GM18519 (cell line): ENCODE data around the gene CCDC102B.
"Not testable (repeated sequence)": the region's sequence is repeated elsewhere in the genome, so short reads cannot be mapped to it uniquely, and the experiment has no call there.

Experiments
- ATAC-seq: cut with Tn5 transposase; IDR thresholded peaks from one replicate; pipeline ENCODE4 v1.9.1; 2021; ENCODE audit warnings: mild to moderate bottlenecking, moderate library complexity; ENCODE audit not compliant: unreplicated experiment, low FRiP score

The CCDC102B gene

DNA sequence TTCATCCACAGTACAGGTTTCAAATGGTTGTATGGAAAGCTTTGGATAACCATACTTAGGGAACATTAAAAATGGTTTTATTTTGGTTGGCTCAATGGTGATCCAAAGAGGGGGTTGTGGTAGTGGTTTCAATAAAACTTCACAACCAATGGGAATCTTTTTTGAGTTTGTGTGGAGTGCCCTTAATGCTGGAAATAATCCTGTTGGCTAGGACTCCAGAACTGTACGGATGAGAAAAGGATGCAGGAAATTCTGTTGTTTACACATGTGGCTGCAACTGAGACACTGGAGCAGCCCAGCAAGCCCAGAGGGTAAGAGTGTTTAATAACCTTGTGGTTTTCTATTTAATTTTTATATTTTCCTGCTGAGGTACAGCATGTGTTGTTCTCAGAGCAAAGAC lies at the start of gene CCDC102B:
Gene CCDC102B (plus strand): TSS at position 210 of the 400 bp plus-strand sequence. CDS start 38,684 bp downstream, outside the sequence.
- ATAC-seq, result no peak

DNA sequence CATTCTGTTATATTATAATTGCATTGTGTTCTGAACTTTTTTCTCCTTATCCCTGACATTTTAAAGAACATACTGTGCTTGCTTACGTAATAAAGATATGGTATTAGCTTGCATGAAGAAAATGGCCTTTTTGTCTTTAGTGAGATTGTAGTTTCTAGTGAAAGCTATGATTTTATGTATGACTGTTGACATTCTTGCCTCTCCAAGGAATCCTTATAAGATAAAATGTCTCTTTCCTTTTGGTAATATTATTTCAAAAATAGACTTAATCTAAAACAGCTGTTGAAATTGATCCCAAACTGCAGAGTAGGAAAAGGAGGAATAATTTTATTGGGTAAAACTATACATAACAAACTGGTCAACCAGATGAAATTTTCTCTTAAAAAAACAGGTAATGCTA lies 40.8 kb upstream of the CCDC102B start:
- no peak for ATAC-seq

DNA sequence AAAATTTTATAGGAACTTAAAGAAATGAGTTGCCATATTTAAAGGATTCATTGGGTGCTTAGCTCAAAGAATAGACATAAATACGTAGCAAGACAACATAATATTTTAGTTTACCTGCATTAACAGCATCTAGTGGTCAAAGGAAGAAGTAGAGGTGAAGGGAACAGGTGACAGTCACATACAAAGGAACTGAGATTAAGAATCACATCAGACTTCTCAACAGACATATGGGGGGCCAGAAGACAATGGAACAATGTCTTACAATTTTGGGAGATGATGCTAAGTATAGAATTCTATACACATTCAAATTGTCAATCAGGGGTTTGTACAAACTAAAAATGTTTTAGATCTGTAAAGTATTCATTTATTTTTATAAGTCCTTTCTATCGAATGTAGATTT lies 38.6 kb upstream of the CCDC102B start:
- ATAC-seq, result no peak

DNA sequence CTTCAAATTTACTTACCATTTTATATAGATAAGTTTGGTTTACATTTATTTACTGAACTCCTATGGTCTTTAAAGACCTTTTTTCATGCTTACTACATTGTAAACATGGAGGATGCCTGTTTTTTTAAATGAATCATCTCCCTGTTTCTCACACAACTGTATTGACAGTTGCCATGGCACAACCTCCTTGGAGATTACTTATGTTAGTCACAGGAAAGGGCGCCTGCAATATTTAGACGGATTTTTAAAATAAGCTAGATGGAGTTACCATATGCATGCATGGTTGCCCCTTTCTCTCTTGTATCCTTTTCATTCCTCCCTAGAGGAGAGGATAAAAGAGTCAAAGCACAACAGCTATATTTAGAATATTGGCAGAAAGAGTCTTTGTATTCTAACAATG lies 34.8 kb upstream of the CCDC102B start:
- no peak for ATAC-seq

- ATAC-seq, result no peak
Observed at GRCh38 chr18:68764016-68764415, 33.9 kb upstream of the CCDC102B start.

- no peak for ATAC-seq
Observed at GRCh38 chr18:68766433-68766832, 31.4 kb upstream of the CCDC102B start.

DNA sequence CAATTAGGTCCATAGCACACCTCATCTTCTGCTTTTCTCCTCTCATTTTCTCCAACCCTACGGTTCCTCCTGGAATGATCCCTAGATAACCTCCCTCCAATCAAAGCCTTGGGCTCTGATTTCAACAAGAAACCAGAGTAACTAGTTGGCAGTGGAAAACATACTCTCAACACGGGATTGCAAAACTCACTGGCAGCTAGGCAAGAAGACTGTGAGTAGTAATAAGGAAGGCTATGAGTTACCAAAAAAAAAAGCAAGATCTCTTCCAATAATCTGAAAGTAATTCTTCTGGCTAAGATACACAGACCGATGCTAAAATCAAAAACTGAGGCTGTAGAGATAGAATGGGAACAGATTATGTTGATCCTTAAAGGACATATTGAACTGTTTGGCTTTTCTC lies 28.4 kb upstream of the CCDC102B start:
- ATAC-seq, result no peak

DNA sequence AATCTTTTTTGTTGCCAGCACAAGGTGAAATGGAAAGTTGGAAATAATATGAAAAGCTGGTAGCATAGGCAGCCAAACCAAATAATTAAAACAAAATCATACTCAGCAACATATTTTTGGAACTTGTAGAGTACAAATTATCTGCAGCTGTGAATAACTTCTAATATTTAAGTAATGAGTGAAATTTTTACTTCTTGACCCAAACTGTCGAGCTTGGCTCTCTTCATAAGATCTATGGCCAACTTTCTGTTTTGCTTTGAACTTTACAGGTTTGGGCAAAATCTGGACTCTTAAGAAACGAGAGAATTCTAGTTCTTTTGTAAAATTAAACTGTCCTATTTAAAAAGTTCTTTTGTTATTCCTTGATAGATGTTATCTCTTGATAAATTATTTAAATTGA lies 25.6 kb upstream of the CCDC102B start:
- ATAC-seq, result no peak

DNA sequence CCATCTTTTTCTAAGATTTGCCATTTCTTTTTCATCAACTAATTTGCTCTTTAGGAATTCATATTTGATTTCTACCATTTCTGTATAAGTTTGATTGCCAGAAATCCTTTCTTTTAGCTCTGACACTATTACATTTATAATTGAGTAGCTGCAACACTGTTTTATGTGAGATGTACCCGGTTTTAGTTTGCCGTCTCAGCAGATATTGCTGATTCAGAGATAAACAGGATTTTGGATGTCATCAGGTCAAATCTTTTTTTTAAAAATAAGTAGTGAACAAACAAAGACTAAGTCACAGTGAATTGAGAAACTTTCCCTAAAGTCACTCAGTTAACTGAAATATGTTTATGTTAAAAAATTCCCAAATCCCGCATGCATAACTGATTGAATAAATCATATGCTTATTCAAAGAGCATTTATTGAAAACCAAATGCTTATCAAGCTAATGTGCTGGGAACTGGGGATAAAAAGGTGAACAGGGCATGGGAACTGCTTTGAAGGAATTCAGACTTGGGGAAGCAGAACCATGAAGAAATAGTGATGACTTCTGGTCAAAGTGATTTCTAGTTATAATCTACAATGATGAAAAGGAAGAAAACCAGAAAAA lies 19.5 kb upstream of the CCDC102B start:
- ATAC-seq, result no peak

GRCh38 chr18:68779169-68779568 lies 18.7 kb upstream of the CCDC102B start:
- ATAC-seq, result no peak

- no peak for ATAC-seq
Observed at GRCh38 chr18:68780802-68781635, 16.9 kb upstream of the CCDC102B start.

DNA sequence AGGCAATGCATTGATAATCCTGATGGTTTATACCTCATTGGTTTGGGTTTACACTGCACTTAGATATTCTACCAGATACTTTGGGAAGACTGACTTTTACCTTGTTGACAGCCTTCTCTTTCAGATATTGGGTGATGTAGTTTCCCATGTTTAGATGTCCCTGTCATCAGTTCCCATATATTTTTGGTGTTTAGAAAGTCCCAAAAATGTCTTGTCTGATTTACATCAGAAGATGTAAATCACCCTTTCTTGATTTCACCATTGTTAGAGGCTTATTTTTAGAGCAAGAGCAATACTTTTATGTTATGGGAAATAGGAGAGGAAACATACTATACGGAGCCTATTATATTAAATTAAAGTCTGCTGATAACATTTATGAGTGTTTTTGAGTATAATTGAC lies 14.4 kb upstream of the CCDC102B start:
- no peak for ATAC-seq

GRCh38 chr18:68784071-68784470 lies 13.8 kb upstream of the CCDC102B start:
- ATAC-seq, result no peak

GRCh38 chr18:68790290-68790689 lies 7.6 kb upstream of the CCDC102B start:
- ATAC-seq, result not testable (repeated sequence)

- ATAC-seq, result no peak
Observed at GRCh38 chr18:68791801-68792200, 6.1 kb upstream of the CCDC102B start.

GRCh38 chr18:68793951-68794350 lies 3.9 kb upstream of the CCDC102B start:
- ATAC-seq, result no peak

DNA sequence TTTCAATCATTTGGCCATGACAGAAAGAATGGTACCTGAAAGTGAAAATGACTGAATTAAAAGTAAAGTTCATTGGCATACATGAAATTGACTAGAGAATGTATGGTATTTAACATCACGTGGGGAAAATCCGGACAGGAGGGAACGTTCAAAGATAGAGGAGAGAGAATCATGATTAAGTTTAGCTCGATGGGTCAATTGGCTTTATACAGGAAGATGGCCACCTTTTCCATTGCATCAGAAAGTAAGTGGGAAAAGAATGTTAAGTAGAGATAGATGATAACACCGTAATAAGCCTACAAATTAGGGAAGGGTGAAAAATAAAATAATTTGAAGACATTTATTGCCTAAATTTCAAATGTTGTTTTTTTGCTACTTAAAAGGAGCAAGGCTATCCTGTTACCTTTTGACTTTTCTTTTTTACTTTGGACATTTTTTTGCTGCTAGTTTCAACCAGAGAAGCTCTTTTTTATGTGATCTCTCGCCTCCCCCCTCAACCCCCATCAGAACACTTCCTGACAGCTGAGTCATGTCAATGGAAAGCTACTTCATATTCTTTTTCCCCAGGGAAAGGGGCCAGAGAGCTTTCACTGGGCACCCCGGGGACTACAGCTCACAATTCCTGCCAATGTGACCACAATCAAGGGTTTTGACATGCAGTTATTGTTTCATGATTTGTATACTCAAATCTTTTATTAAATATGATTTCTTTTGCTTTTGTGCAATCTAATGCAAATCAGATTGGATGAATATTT lies 767 bp upstream of the CCDC102B start:
- no peak for ATAC-seq

- no peak for ATAC-seq
Observed at GRCh38 chr18:68800075-68800474, 2.2 kb downstream of the CCDC102B start.

DNA sequence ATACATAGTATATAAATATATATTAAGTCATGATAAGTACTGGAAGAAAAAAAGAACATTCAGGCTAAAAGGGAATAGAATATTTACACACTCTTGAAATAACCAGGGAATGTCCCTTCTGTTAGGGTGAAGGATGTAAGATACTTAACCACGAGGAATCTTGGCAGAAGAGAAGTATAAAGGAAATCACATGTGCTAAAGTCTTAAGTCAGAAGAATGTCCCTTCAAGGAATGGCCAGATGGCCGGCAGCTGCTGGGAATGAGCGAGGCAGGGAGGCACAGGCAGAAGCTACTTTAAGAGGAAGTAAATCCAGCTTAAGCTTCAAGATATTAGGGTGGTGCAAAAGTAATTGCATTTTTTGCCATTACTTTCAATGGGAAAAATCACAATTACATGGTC lies 5.5 kb downstream of the CCDC102B start:
- ATAC-seq, result no peak

DNA sequence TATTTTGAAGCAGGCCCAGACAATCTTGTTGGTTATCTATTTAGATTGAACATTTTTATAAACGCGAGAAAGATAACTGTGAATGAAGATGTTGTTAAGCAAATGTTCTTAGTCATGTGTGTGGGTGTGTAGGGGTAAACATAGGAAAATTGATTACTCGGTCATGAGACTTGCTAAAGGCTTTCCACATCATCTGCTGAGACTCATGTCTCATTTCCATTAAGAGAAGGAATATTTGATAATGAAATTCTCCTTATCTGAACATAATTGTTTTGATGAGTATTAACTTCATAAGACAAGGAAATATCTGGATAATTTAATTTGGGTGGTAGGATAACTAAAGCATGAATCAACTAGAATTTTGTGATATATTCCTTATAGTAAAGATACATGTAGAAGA lies 19.7 kb downstream of the CCDC102B start:
- no peak for ATAC-seq

GRCh38 chr18:68818584-68818983 lies 20.7 kb downstream of the CCDC102B start:
- no peak for ATAC-seq
